GM12873 (cell line): ENCODE data around the gene ITPR1.
A peak's percentile ranks its signal among the peaks of the same experiment; 100 is the strongest.

Source experiments
- CTCF ChIP-seq: IDR thresholded peaks from 2 replicates; pipeline ENCODE4 v1.5.1; 2012; ENCODE audit warnings: low read depth, mild to moderate bottlenecking, moderate library complexity, low read length, control low read depth; ENCODE audit not compliant: insufficient read depth; ENCODE audit errors: missing control alignments

Gene ITPR1

GRCh38 chr3:4714045-4714444 is 220.9 kb downstream of the ITPR1 start:
- no peak for TF ChIP-seq CTCF

DNA sequence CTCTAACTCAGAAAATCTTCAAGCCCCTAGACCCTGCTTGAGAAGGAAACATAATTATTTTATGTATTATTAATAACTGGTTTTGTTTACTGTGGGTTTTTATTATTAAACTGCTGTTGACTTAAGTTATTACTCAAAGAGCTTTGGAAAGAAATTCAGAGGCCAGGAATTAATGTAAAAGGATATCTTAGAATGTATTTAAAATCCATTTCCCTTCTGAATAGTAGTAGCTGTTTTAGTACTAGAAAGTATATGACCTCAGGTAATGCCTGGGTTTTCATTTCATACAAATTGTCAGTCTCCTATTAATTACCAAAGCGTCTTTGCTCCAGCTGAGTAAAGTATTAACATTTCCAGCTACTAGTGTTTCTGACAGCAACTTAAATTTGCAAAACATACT is 223.1 kb downstream of the ITPR1 start:
- TF ChIP-seq CTCF = no peak

GRCh38 chr3:4716706-4717362 is 223.7 kb downstream of the ITPR1 start:
- TF ChIP-seq CTCF = no peak

DNA sequence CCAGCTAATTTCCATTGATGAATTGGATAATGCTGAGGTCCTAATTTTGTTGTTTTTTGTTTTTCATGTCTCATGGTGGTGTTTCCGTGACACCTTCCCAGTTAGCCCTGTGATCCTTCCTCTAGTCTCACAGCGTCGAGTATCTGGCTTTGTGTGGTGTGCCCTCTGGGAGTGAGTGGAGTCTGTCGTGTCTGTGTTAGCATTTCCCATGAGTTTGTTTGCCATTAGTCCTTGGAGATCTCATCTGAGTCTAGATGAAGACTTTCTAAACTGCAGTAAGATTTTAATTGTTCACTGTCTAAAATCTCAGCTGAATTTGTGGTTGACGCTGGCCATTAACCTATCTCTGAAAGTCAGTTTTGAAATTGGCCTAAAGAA is 224.2 kb downstream of the ITPR1 start:
- TF ChIP-seq CTCF = no peak

DNA sequence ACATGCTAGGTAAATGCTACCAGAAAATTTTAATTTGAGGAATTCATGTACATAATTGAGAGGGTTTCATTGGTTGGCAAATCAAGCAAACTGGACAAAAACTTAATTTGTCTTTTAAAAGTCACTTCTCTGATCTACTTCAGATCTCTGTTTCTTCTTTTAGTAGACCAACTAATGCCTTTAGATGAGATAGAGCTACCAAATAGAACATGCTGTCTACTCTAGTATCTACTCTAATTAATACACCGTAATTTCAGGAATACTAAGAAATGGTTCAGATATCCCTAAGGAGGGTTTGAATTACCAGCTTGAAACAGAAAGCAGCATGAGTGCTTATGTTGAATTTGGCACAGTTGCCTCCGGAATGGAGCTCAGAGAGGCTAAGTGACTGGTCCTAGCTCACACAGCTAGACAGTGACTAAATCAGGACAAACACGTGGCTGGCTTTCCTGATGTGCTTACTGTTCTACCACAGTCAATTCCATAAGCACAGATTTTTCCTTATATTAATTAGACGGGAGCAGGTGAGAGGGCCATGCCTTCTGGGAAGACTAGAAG is 225.1 kb downstream of the ITPR1 start:
- TF ChIP-seq CTCF = no peak

- no peak for TF ChIP-seq CTCF
Observed at GRCh38 chr3:4719046-4719501, 225.9 kb downstream of the ITPR1 start.

DNA sequence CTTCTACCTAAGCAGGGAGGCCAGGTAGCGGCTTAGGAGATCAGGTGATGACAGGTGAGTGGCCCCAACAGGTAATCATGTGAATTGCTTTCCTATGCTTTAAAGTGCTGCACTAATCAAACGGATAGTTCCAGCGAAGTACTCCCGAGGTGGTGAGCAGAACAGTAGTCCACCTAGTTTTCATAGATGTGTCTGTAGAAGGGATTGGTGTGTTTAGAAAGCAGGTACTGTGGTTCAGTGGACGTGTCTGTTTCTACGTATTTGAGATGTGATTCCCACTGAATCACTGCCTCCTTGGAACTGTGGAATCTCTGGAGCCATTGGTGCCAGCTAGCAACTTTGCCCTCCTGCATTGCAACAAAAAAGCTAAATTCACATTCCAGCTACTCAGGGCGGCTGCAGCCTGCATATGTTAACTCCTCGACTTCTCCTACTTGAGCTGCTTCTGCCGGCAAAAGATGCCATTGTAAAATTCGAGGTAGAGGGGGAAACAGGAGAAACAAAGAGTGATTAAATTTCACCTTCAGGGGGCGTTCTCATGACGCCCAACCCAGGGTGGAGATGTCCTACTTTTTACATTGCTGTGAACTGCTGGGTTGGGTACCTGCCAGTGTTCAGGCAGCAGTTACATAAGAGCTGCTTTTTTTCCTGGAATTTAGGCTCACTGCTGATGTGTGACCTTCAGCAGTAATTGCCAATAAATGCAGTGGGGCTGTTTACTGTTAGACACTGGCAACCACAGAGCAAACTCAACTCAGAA is 227.3 kb downstream of the ITPR1 start:
- TF ChIP-seq CTCF = peak; percentile 30
